Activated naive CD8-positive, alpha-beta T cell treated with anti-CD3 and anti-CD28 coated beads, Interleukin-2, amount 50 U/mL, for 24 hours (primary cell): ENCODE measurements around the gene DLG2.
"Not testable (repeated sequence)": the region's sequence is repeated elsewhere in the genome, so short reads cannot be mapped to it uniquely, and the experiment has no call there.

ENCODE experiments used
- ATAC-seq: fragments of 150-1000 bp; cut with Tn5 transposase; one replicate; pipeline ENCODE4 v1.10.0; 2021
- DNase-seq: peaks from one replicate; pipeline ENCODE4 v3.0.0; 2021
- H3K27ac Mint-ChIP-seq: one replicate; pipeline ENCODE4 v1.8.0; 2021; ENCODE audit warnings: mild to moderate bottlenecking, mixed read lengths
- H3K27me3 Mint-ChIP-seq: one replicate; pipeline ENCODE4 v1.8.0; 2021; ENCODE audit warnings: mixed read lengths
- H3K36me3 Mint-ChIP-seq: one replicate; pipeline ENCODE4 v1.8.0; 2021; ENCODE audit warnings: low read depth, mixed read lengths
- H3K4me1 Mint-ChIP-seq: one replicate; pipeline ENCODE4 v1.8.0; 2021; ENCODE audit warnings: mixed read lengths
- H3K4me3 Mint-ChIP-seq: one replicate; pipeline ENCODE4 v1.8.0; 2021; ENCODE audit warnings: mild to moderate bottlenecking, moderate library complexity, mixed read lengths
- H3K9me3 Mint-ChIP-seq: one replicate; pipeline ENCODE4 v1.8.0; 2021; ENCODE audit warnings: mixed read lengths

DLG2 gene

GRCh38 chr11:85114786-85115185 is 512.4 kb downstream of the DLG2 start:
- DNase-seq (no peak), ATAC-seq (no peak)
- H3K4me1 Mint-ChIP-seq: no peaks in the 10 kb centered on the region
- H3K27me3 Mint-ChIP-seq: no peaks in the 10 kb centered on the region
- H3K9me3 Mint-ChIP-seq: peaks cover 13% of the 10 kb centered on the region
- no peak overlapping the region for H3K27ac Mint-ChIP-seq
- H3K4me3 Mint-ChIP-seq: no peak overlapping the region
- H3K36me3 Mint-ChIP-seq: no peaks in the 10 kb centered on the region

GRCh38 chr11:85110246-85110645 is 516.9 kb downstream of the DLG2 start:
- not testable (repeated sequence) for H3K4me1 Mint-ChIP-seq, H3K27ac Mint-ChIP-seq, ATAC-seq, H3K27me3 Mint-ChIP-seq, H3K36me3 Mint-ChIP-seq, H3K4me3 Mint-ChIP-seq, DNase-seq
- peaks cover 13% of the 10 kb centered on the region for H3K9me3 Mint-ChIP-seq

DNA sequence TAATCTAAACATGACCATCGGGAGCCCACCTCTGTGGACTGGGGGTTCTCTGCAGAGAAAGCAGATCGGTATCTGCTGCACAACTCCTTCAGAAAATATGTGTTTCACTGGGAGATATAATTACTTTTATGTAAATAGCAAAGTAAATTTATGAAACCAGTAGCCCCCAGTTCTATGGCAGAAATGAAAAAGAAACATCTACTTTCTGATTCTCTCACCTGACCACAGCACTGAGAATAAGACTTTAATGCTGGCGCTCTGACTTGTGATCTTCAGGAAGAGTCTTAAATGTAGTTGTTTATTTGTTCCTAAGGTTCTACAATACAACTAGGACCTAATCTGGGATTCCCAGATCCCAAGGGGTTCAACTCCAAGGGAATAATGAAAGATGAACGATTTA is 518.0 kb downstream of the DLG2 start:
- H3K27ac Mint-ChIP-seq: no peak overlapping the region
- peaks cover 18% of the 10 kb centered on the region for H3K9me3 Mint-ChIP-seq
- H3K4me3 Mint-ChIP-seq: no peak overlapping the region
- H3K4me1 Mint-ChIP-seq: no peaks in the 10 kb centered on the region
- DNase-seq (no peak), ATAC-seq (no peak)
- no peaks in the 10 kb centered on the region for H3K27me3 Mint-ChIP-seq
- H3K36me3 Mint-ChIP-seq: no peaks in the 10 kb centered on the region

- no peak overlapping the region for H3K27ac Mint-ChIP-seq
- H3K36me3 Mint-ChIP-seq: no peaks in the 10 kb centered on the region
- H3K9me3 Mint-ChIP-seq: peaks cover 21% of the 10 kb centered on the region
- H3K27me3 Mint-ChIP-seq: no peaks in the 10 kb centered on the region
- no peak overlapping the region for H3K4me3 Mint-ChIP-seq
- no peaks in the 10 kb centered on the region for H3K4me1 Mint-ChIP-seq
- no peak for DNase-seq
- ATAC-seq: no peak
Measured at GRCh38 chr11:85105868-85106267, 521.3 kb downstream of the DLG2 start.

GRCh38 chr11:85099522-85099921 is 527.6 kb downstream of the DLG2 start:
- Mint-ChIP-seq H3K27ac (no peak overlapping the region), H3K9me3 (peaks cover 44% of the 10 kb centered on the region), H3K4me3 (no peak overlapping the region), H3K27me3 (no peaks in the 10 kb centered on the region), H3K36me3 (no peaks in the 10 kb centered on the region), H3K4me1 (no peaks in the 10 kb centered on the region)
- ATAC-seq (no peak), DNase-seq (no peak)

- H3K36me3 Mint-ChIP-seq: no peaks in the 10 kb centered on the region
- ATAC-seq (no peak), DNase-seq (no peak)
- peaks cover 40% of the 10 kb centered on the region for H3K9me3 Mint-ChIP-seq
- H3K27me3 Mint-ChIP-seq: no peaks in the 10 kb centered on the region
- H3K4me3 Mint-ChIP-seq: no peak overlapping the region
- H3K27ac Mint-ChIP-seq: no peak overlapping the region
- H3K4me1 Mint-ChIP-seq: no peaks in the 10 kb centered on the region
Measured at GRCh38 chr11:85098996-85099395, 528.1 kb downstream of the DLG2 start.

- no peaks in the 10 kb centered on the region for H3K4me1 Mint-ChIP-seq
- ATAC-seq (no peak), DNase-seq (no peak)
- no peak overlapping the region for H3K27ac Mint-ChIP-seq
- no peaks in the 10 kb centered on the region for H3K27me3 Mint-ChIP-seq
- H3K9me3 Mint-ChIP-seq: peaks cover 40% of the 10 kb centered on the region
- no peak overlapping the region for H3K4me3 Mint-ChIP-seq
- H3K36me3 Mint-ChIP-seq: no peaks in the 10 kb centered on the region
Measured at GRCh38 chr11:85096939-85097338, 530.2 kb downstream of the DLG2 start.

DNA sequence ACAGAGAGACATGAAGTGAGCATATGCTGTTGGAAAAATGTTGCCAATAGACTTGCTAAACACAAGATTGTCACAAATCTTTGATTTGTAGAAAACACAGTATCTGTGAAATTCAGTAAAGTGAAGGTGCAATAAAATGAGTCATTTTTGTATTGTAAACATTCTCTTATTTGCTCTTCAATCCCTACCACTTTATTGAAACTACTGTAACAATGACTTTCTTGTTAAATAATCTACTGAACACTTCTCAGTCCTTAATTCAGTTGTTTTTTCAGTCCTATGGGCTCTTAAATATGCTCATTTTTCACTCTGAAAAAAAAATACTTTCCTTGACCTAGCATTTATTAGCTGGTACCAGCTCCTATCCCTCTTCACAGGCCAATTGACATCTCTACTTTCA is 531.9 kb downstream of the DLG2 start:
- Mint-ChIP-seq H3K4me3 (no peak overlapping the region), H3K4me1 (no peaks in the 10 kb centered on the region), H3K36me3 (no peaks in the 10 kb centered on the region), H3K9me3 (peaks cover 41% of the 10 kb centered on the region), H3K27me3 (no peaks in the 10 kb centered on the region), H3K27ac (no peak overlapping the region)
- ATAC-seq (no peak), DNase-seq (no peak)

DNA sequence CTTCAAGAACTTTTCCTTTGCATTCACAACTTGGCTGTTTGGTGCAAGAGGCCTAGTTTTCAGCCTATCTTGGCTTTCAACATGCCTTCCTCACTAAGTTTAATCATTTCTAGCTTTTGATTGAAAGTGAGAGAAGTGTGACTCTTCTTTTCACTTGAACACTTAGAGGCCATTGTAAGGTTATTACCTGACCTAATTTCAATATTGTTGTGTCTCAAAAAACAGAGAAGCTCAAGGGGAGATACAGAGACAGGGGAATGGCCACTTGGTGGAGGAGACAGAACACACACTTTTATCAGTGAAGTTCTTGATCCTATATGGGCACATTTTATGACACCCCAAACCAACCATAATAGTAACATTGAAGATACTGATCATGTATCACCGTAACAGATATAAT is 532.3 kb downstream of the DLG2 start:
- Mint-ChIP-seq H3K36me3 (no peaks in the 10 kb centered on the region), H3K9me3 (peaks cover 43% of the 10 kb centered on the region), H3K27ac (no peak overlapping the region), H3K4me1 (no peaks in the 10 kb centered on the region), H3K4me3 (no peak overlapping the region), H3K27me3 (no peaks in the 10 kb centered on the region)
- ATAC-seq: no peak
- DNase-seq: no peak

GRCh38 chr11:85089654-85090053 is 537.5 kb downstream of the DLG2 start:
- no peak for DNase-seq
- H3K27me3 Mint-ChIP-seq: no peaks in the 10 kb centered on the region
- H3K9me3 Mint-ChIP-seq: peaks cover 26% of the 10 kb centered on the region
- H3K4me3 Mint-ChIP-seq: no peak overlapping the region
- H3K4me1 Mint-ChIP-seq: no peaks in the 10 kb centered on the region
- ATAC-seq: no peak
- H3K36me3 Mint-ChIP-seq: no peaks in the 10 kb centered on the region
- no peak overlapping the region for H3K27ac Mint-ChIP-seq

DNA sequence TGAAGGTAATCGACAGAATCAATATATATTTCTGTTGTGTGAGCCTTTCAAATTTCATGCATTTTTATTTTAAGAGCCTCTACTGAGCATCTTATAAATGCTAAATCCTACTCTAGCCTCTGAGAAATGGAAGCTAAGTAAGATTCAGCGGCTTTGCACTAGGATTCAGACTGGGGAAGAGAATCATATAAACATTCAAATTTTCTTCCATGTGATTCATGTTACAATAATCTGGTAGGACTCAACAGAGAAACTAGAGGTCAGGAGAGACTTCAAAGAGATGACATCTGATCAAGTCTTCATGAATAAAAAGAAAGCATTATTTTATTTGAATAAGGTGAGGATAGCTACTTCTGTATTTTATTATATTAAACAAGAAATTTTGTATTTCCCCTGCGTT is 538.9 kb downstream of the DLG2 start:
- DNase-seq: no peak
- H3K27me3 Mint-ChIP-seq: no peaks in the 10 kb centered on the region
- H3K36me3 Mint-ChIP-seq: no peaks in the 10 kb centered on the region
- ATAC-seq: no peak
- peaks cover 38% of the 10 kb centered on the region for H3K9me3 Mint-ChIP-seq
- H3K4me3 Mint-ChIP-seq: no peak overlapping the region
- H3K4me1 Mint-ChIP-seq: no peaks in the 10 kb centered on the region
- no peak overlapping the region for H3K27ac Mint-ChIP-seq

- ATAC-seq: no peak
- Mint-ChIP-seq H3K36me3 (no peaks in the 10 kb centered on the region), H3K9me3 (peaks cover 45% of the 10 kb centered on the region), H3K4me1 (no peaks in the 10 kb centered on the region), H3K4me3 (no peak overlapping the region), H3K27ac (no peak overlapping the region), H3K27me3 (no peaks in the 10 kb centered on the region)
- DNase-seq: no peak
Measured at GRCh38 chr11:85086504-85087284, 540.5 kb downstream of the DLG2 start.

GRCh38 chr11:85076535-85077330 is 550.4 kb downstream of the DLG2 start:
- Mint-ChIP-seq H3K36me3 (no peaks in the 10 kb centered on the region), H3K27ac (no peak overlapping the region), H3K9me3 (peaks cover 12% of the 10 kb centered on the region), H3K4me3 (no peak overlapping the region), H3K4me1 (no peaks in the 10 kb centered on the region), H3K27me3 (no peaks in the 10 kb centered on the region)
- DNase-seq: no peak
- no peak for ATAC-seq

DNA sequence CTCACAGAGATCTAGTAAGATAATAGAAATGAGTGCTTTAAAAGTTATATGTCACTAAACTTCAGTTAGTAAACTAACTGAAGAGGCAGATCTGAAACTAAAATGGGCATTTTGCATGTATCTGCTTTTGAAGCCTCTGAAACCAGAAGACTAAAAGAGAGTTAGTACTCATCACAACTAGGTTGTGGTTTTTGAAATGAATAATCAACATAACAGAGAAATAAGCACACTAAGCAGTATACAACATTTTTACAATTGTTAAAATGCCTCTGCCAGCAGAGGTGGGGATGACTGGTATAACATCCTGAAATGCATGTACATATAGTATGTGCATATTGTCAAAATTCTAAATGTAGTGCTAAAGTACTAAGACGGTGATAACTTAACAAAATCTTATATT is 564.5 kb downstream of the DLG2 start:
- no peaks in the 10 kb centered on the region for H3K27me3 Mint-ChIP-seq
- peaks cover 22% of the 10 kb centered on the region for H3K9me3 Mint-ChIP-seq
- H3K4me3 Mint-ChIP-seq: no peak overlapping the region

GRCh38 chr11:85052636-85053035 is 574.5 kb downstream of the DLG2 start:
- H3K4me1 Mint-ChIP-seq: no peaks in the 10 kb centered on the region
- H3K36me3 Mint-ChIP-seq: no peaks in the 10 kb centered on the region
- ATAC-seq (no peak), DNase-seq (no peak)
- no peak overlapping the region for H3K4me3 Mint-ChIP-seq
- H3K9me3 Mint-ChIP-seq: peaks cover 3% of the 10 kb centered on the region
- no peak overlapping the region for H3K27ac Mint-ChIP-seq
- H3K27me3 Mint-ChIP-seq: no peaks in the 10 kb centered on the region

More for the DNA sequence above, 564.5 kb downstream of the DLG2 start:
- no peak overlapping the region for H3K27ac Mint-ChIP-seq
- ATAC-seq: no peak
- no peaks in the 10 kb centered on the region for H3K36me3 Mint-ChIP-seq
- H3K4me1 Mint-ChIP-seq: no peaks in the 10 kb centered on the region
- DNase-seq: no peak
